GM12878 (cell line): ENCODE data around the gene UHRF2. TPM values are rescaled to one million over a fixed set of nuclear protein-coding genes. Genes with fewer than 3 reads are reported as not detected.

ENCODE experiments used
- ATAC-seq: fragments of 200-7000 bp; cut with Tn5 transposase; 3 replicates; pipeline ENCODE4 v1.9.1; 2020; ENCODE audit warnings: mild to moderate bottlenecking, moderate library complexity
- BruUV-seq: library from RNA; stranded (reverse); fragments of 400-500 nt; replicated peaks from 2 replicates; lab custom pipeline; 2021; lab: Mats Ljungman, UMichigan
- CTCF ChIA-PET: fragments of 300-600 bp; sonication (Branson Sonifier 250); formaldehyde crosslinking; extraction: SDS; loops from one replicate; lab custom pipeline; 2021; ENCODE audit warnings: inconsistent platforms; lab: Yijun Ruan, JAX
- POLR2A ChIA-PET: fragments of 350-600 bp; formaldehyde crosslinking; extraction: SDS; loops from one replicate; lab custom pipeline; 2021; ENCODE audit warnings: inconsistent platforms; lab: Charles Lee
- RAD21 ChIA-PET: fragments of 300-600 bp; sonication (Branson Sonifier 250); formaldehyde crosslinking; loops from one replicate; lab custom pipeline; 2023; ENCODE audit warnings: antibody characterized with exemption; ENCODE audit not compliant: unreplicated experiment; lab: Charles Lee
- SMC1A ChIA-PET: fragments of 300-600 bp; sonication (Branson Sonifier 250); formaldehyde crosslinking; loops from one replicate; lab custom pipeline; 2023; ENCODE audit not compliant: unreplicated experiment, uncharacterized antibody; lab: Charles Lee
- DNase-seq: peaks from one replicate; pipeline ENCODE4 v3.0.0-alpha.2; 2011; ENCODE audit warnings: low read depth, low spot score
- FAIRE-seq: peaks from 3 replicates; lab custom pipeline; 2011; peaks lifted over from hg19 to GRCh38; lab: Jason Lieb, UNC
- H2AFZ ChIP-seq: 2 replicates; pipeline ENCODE4 v1.6.0; 2011; ENCODE audit warnings: low read depth, low read length, control low read depth; ENCODE audit not compliant: control insufficient read depth
- H3K27ac ChIP-seq: 2 replicates; pipeline ENCODE4 v1.5.1; 2011; ENCODE audit warnings: control low read depth; ENCODE audit not compliant: control insufficient read depth, insufficient read depth
- H3K27me3 ChIP-seq, 2 experiments: replicated peaks in 1 of 2; 2 replicates each; pipeline versions ENCODE4 v1.6.0 to v1.6.1; 2011; ENCODE audit warnings: low read length in 1 of 2; ENCODE audit not compliant: control insufficient read depth in 2 of 2, insufficient read depth in 2 of 2
- H3K36me3 ChIP-seq, 2 experiments: 2 replicates each; pipeline ENCODE4 v1.5.1; 2011; ENCODE audit warnings: low read length in 1 of 2; ENCODE audit not compliant: control insufficient read depth in 2 of 2, insufficient read depth in 2 of 2
- H3K4me1 ChIP-seq: 2 replicates; pipeline ENCODE4 v1.6.1; 2011; ENCODE audit warnings: mild to moderate bottlenecking, low read length, moderate library complexity, mixed read lengths; ENCODE audit not compliant: control insufficient read depth, insufficient read depth
- H3K4me2 ChIP-seq: 2 replicates; pipeline ENCODE4 v1.6.0; 2011; ENCODE audit warnings: control low read depth; ENCODE audit not compliant: control insufficient read depth, insufficient read depth
- H3K4me3 ChIP-seq: fragments of 200-600 bp; sonication (generic); 2 replicates; pipeline ENCODE4 v1.5.1; 2016
- H3K79me2 ChIP-seq: 2 replicates; pipeline ENCODE4 v1.6.0; 2011; ENCODE audit warnings: low read length; ENCODE audit not compliant: control insufficient read depth, insufficient read depth
- H3K9ac ChIP-seq: 2 replicates; pipeline ENCODE4 v1.8.0; 2011; ENCODE audit warnings: low read length, control low read depth, mixed read lengths; ENCODE audit not compliant: control insufficient read depth, insufficient read depth
- H3K9me3 ChIP-seq: replicated peaks from 3 replicates; pipeline ENCODE4 v1.5.1; 2011; ENCODE audit warnings: mild to moderate bottlenecking, low read length; ENCODE audit not compliant: control insufficient read depth, insufficient read depth
- H4K20me1 ChIP-seq: 2 replicates; pipeline ENCODE4 v1.6.0; 2011; ENCODE audit not compliant: control insufficient read depth, insufficient read depth
- BCL3 ChIP-seq: IDR thresholded peaks from 2 replicates; pipeline ENCODE4 v1.6.1; 2011; ENCODE audit warnings: borderline replicate concordance, low read depth, mild to moderate bottlenecking, moderate library complexity, low read length; ENCODE audit not compliant: insufficient read depth, poor library complexity, severe bottlenecking
- CTCF ChIP-seq, 3 experiments: IDR thresholded peaks in 2 of 3; conservative IDR thresholded peaks in 1 of 3; 2 replicates each; pipeline ENCODE4 v1.5.1; 2011; ENCODE audit warnings: low read depth in 3 of 3, low read length in 3 of 3, mild to moderate bottlenecking in 3 of 3, control low read depth in 2 of 3, moderate library complexity in 2 of 3, inconsistent platforms in 1 of 3, mixed read lengths in 1 of 3; ENCODE audit not compliant: control insufficient read depth in 2 of 3, insufficient read depth in 1 of 3; ENCODE audit errors: extremely low read depth in 1 of 3
- HCFC1 ChIP-seq: fragments of 150-350 bp; IDR thresholded peaks from 2 replicates; pipeline ENCODE4 v1.6.1; 2014; ENCODE audit warnings: low read length
- IKZF2 ChIP-seq, 2 experiments: fragments of 450-650 bp; IDR thresholded peaks; 2 replicates each; pipeline ENCODE4 v1.6.1; 2017; ENCODE audit warnings: mild to moderate bottlenecking in 2 of 2, moderate library complexity in 2 of 2
- JUND ChIP-seq: IDR thresholded peaks from 2 replicates; pipeline ENCODE4 v1.6.1; 2012; ENCODE audit warnings: low read depth, mild to moderate bottlenecking, low read length, improper control_type of control experiment, moderate library complexity
- MTA2 ChIP-seq: fragments of 450-650 bp; IDR thresholded peaks from 2 replicates; pipeline ENCODE4 v1.6.1; 2016; ENCODE audit warnings: low read depth, mild to moderate bottlenecking, moderate library complexity
- PBX3 ChIP-seq: IDR thresholded peaks from 2 replicates; pipeline ENCODE4 v1.6.1; 2011; ENCODE audit warnings: mild to moderate bottlenecking, low read depth, low read length, moderate library complexity; ENCODE audit not compliant: insufficient replicate concordance
- POLR2A ChIP-seq: IDR thresholded peaks from 2 replicates; pipeline ENCODE4 v1.6.1; 2011; ENCODE audit warnings: low read depth, mild to moderate bottlenecking, low read length
- RFX5 ChIP-seq: IDR thresholded peaks from 2 replicates; pipeline ENCODE4 v1.6.1; 2011; ENCODE audit warnings: low read depth, low read length, improper control_type of control experiment
- SPI1 ChIP-seq: IDR thresholded peaks from 2 replicates; pipeline ENCODE4 v1.6.1; 2011; ENCODE audit warnings: low read depth, mild to moderate bottlenecking, low read length, moderate library complexity, borderline replicate concordance; ENCODE audit not compliant: insufficient read depth
- TCF7 ChIP-seq: IDR thresholded peaks from 2 replicates; pipeline ENCODE4 v1.6.1; 2014; ENCODE audit warnings: antibody characterized with exemption, borderline replicate concordance
- YY1 ChIP-seq: IDR thresholded peaks from 2 replicates; pipeline ENCODE4 v1.6.1; 2011; ENCODE audit warnings: low read depth, mild to moderate bottlenecking, low read length
- ZNF217 ChIP-seq: fragments of 450-650 bp; IDR thresholded peaks from 2 replicates; pipeline ENCODE4 v1.6.1; 2017; ENCODE audit warnings: antibody characterized with exemption, mild to moderate bottlenecking
- ZNF274 ChIP-seq: IDR thresholded peaks from one replicate; pipeline ENCODE4 v1.8.0; 2011; ENCODE audit not compliant: insufficient read length, insufficient read depth
- WGBS: methylation state at CpG from one replicate; pipeline ENCODE4 v1.1.6; 2016; ENCODE audit warnings: low lambda C conversion rate; ENCODE audit not compliant: insufficient replicate concordance, insufficient coverage; ENCODE audit errors: missing lambda C conversion rate; 5-methylcytosine and 5-hydroxymethylcytosine counted together
- in situ Hi-C: fragments of 300-500 bp; cut with MboI; formaldehyde crosslinking; loops from 9 replicates; pipeline ENCODE4 v1.14.3; 2018; ENCODE audit warnings: mixed read lengths
- intact Hi-C: fragments of 100-400 bp; cut with micrococcal nuclease; formaldehyde crosslinking; loops from one replicate; pipeline ENCODE4 v1.14.2; 2022; ENCODE audit not compliant: unreplicated experiment
- polyA plus RNA-seq, 11 experiments: library from polyadenylated mRNA; depleted of rRNA in 4 of 11; unstranded in 6 of 11; stranded (reverse) in 5 of 11; fragments of >200 nt; fragmentation: Nextera tagmentation in 4 of 11; fragmentation: Illumina TruSeq in 1 of 11; extraction: Ambion mirVana in 4 of 11; extraction: Trizol in 1 of 11; gene quantifications; 1 replicate in 1 of 11; 2 replicates in 10 of 11; pipeline versions ENCODE4 v1.2.1 to v1.2.3, GENCODE V29; 2011 to 2016; ENCODE audit warnings: inconsistent platforms in 2 of 11, missing spikeins in 2 of 11, low read depth in 1 of 11
- total RNA-seq, 4 experiments: library from RNA; depleted of rRNA in 3 of 4; stranded (reverse); fragments of >200 nt in 3 of 4; fragmentation: Illumina TruSeq in 1 of 4; extraction: Trizol in 1 of 4; gene quantifications; 2 replicates each; pipeline versions ENCODE4 v1.2.1 to v1.2.3, GENCODE V29; 2013 to 2021
- TF ChIP-seq, protein P1 (sequence below): fragments of 450-650 bp; IDR thresholded peaks from 2 replicates; pipeline ENCODE4 v1.6.1; 2017; ENCODE audit warnings: antibody characterized with exemption, mild to moderate bottlenecking, moderate library complexity

Gene UHRF2
- total and polyA plus RNA-seq, 10 of the 15 experiments (the other 5 are each of a cell fraction or from before 2014, with no cell fraction given) = 11.2 to 95.8 (median 43.1) TPM

GRCh38 chr9:6543204-6543603 is 130.2 kb downstream of the UHRF2 start:
- H3K9me3 ChIP-seq = no peaks in the 10 kb centered on the region
- ChIA-PET POLR2A (no interaction called here), RAD21 (no interaction called here), CTCF (interaction anchor here (0.6 to 1.6 kb wide), 5 partner anchors 124 to 772 kb away, joined by 3 to 5 read pairs (median 3); no protein-coding TSS in a partner anchor), SMC1A (interaction anchor here (1.6 kb wide), 1 partner anchor 186 kb away, joined by 3 read pairs; no protein-coding TSS in a partner anchor)
- 77% methylated on average over 6 of the region's 6 CpGs for WGBS
- ATAC-seq (no peak), DNase-seq (no peak), FAIRE-seq (no peak)
- no peak overlapping the region for H3K4me3 ChIP-seq
- H3K4me2 ChIP-seq = no peak overlapping the region
- in situ Hi-C loops (no loop called here), intact Hi-C loops (no loop called here)
- peaks cover 3 to 10% of the 10 kb centered on the region in 2 experiments; a peak in 3 of 4 replicates for H3K36me3 ChIP-seq
- no peak overlapping the region for H2AFZ ChIP-seq
- H3K4me1 ChIP-seq = no peaks in the 10 kb centered on the region
- no peak for TF ChIP-seq YY1
- TF ChIP-seq ZNF274 = no peak
- TF ChIP-seq IKZF2 (IDR thresholded peaks at IDR 0.05) = no peak
- TF ChIP-seq RFX5 = no peak
- TF ChIP-seq TCF7 = no peak
- TF ChIP-seq SPI1 = no peak
- no peak for TF ChIP-seq HCFC1
- no peak for TF ChIP-seq BCL3
- TF ChIP-seq ZNF217 = no peak
- no peak for TF ChIP-seq PBX3
- TF ChIP-seq, protein P1, sequence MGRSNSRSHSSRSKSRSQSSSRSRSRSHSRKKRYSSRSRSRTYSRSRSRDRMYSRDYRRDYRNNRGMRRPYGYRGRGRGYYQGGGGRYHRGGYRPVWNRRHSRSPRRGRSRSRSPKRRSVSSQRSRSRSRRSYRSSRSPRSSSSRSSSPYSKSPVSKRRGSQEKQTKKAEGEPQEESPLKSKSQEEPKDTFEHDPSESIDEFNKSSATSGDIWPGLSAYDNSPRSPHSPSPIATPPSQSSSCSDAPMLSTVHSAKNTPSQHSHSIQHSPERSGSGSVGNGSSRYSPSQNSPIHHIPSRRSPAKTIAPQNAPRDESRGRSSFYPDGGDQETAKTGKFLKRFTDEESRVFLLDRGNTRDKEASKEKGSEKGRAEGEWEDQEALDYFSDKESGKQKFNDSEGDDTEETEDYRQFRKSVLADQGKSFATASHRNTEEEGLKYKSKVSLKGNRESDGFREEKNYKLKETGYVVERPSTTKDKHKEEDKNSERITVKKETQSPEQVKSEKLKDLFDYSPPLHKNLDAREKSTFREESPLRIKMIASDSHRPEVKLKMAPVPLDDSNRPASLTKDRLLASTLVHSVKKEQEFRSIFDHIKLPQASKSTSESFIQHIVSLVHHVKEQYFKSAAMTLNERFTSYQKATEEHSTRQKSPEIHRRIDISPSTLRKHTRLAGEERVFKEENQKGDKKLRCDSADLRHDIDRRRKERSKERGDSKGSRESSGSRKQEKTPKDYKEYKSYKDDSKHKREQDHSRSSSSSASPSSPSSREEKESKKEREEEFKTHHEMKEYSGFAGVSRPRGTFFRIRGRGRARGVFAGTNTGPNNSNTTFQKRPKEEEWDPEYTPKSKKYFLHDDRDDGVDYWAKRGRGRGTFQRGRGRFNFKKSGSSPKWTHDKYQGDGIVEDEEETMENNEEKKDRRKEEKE = no peak
- TF ChIP-seq JUND = no peak
- TF ChIP-seq CTCF (IDR thresholded peaks at IDR 0.05 in 2 of 3, conservative IDR thresholded peaks at IDR 0.05 in 1 of 3; ENCODE audit: control insufficient read depth in 2 of 3, extremely low read depth in 1 of 3, insufficient read depth in 1 of 3, low read depth in 3 of 3, low read length in 3 of 3) = no peak
- no peak for TF ChIP-seq MTA2
- no peak for TF ChIP-seq POLR2A
- H4K20me1 ChIP-seq = no peaks in the 10 kb centered on the region
- no peaks in the 10 kb centered on the region for H3K27me3 ChIP-seq
- BruUV-seq = no TSS peak
- no peak overlapping the region for H3K9ac ChIP-seq
- H3K27ac ChIP-seq = no peak overlapping the region
- no peaks in the 10 kb centered on the region for H3K79me2 ChIP-seq
